Measurements from ENCODE around the gene FAM234B. TPM values are rescaled to one million over a fixed set of nuclear protein-coding genes. Genes with fewer than 3 reads are reported as not detected.

FAM234B gene
- total and polyA plus RNA-seq, 2 experiments from 2014 or later = 9.5 to 21.1 TPM

- no peak for TF ChIP-seq CTCF (conservative IDR thresholded peaks at IDR 0.05; ENCODE audit: low read depth in 2 of 2)
- TF ChIP-seq, protein P1, sequence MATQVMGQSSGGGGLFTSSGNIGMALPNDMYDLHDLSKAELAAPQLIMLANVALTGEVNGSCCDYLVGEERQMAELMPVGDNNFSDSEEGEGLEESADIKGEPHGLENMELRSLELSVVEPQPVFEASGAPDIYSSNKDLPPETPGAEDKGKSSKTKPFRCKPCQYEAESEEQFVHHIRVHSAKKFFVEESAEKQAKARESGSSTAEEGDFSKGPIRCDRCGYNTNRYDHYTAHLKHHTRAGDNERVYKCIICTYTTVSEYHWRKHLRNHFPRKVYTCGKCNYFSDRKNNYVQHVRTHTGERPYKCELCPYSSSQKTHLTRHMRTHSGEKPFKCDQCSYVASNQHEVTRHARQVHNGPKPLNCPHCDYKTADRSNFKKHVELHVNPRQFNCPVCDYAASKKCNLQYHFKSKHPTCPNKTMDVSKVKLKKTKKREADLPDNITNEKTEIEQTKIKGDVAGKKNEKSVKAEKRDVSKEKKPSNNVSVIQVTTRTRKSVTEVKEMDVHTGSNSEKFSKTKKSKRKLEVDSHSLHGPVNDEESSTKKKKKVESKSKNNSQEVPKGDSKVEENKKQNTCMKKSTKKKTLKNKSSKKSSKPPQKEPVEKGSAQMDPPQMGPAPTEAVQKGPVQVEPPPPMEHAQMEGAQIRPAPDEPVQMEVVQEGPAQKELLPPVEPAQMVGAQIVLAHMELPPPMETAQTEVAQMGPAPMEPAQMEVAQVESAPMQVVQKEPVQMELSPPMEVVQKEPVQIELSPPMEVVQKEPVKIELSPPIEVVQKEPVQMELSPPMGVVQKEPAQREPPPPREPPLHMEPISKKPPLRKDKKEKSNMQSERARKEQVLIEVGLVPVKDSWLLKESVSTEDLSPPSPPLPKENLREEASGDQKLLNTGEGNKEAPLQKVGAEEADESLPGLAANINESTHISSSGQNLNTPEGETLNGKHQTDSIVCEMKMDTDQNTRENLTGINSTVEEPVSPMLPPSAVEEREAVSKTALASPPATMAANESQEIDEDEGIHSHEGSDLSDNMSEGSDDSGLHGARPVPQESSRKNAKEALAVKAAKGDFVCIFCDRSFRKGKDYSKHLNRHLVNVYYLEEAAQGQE (IDR thresholded peaks at IDR 0.05; ENCODE audit: unreplicated experiment) = no peak
Observed at GRCh38 chr12:13042666-13043230, 1.4 kb upstream of the FAM234B start (continued).

DNA sequence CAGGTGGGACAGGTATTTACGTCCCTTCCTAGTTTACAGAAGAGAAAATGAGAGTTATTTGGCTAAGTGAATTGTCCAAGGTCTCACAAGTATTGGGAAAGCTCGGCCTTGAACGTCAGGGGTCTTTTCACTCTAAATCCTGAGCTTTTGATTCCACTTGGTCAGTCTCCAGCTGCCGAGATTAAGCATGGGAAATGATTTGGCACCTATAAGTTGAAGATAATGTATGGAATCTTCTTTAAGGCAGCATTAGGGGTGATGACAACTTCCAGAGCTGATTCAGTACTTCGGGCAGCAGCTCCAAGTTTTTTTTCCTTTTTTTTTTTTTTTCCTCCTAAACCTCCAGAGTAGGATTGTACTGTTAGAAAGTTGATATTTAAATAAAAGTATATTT is 722 bp downstream of the FAM234B start:
- H3K27ac ChIP-seq (ENCODE audit: low read depth) = no peak overlapping the region
- H3K9me2 ChIP-seq (ENCODE audit: insufficient read depth) = no peaks in the 10 kb centered on the region
- H2AFZ ChIP-seq = peak overlapping the region; percentile 99
- no peaks in the 10 kb centered on the region for H3K36me3 Mint-ChIP-seq (ENCODE audit: low read depth)
- peak overlapping the region; percentile 87 for H3K4me3 Mint-ChIP-seq
- H3K4me1 Mint-ChIP-seq = peaks cover 47% of the 10 kb centered on the region
- H3K79me2 ChIP-seq (replicated peaks; ENCODE audit: insufficient read depth) = peaks cover 35% of the 10 kb centered on the region
- no peaks in the 10 kb centered on the region for H3F3A ChIP-seq (replicated peaks; ENCODE audit: low read depth)
- H3K4me1 ChIP-seq (ENCODE audit: insufficient read depth) = peaks cover 13% of the 10 kb centered on the region
- peak overlapping the region; percentile 90 for H3K4me3 ChIP-seq
- DNase-seq (ENCODE audit: low spot score) = no peak
- no peaks in the 10 kb centered on the region for H4K20me1 ChIP-seq (replicated peaks; ENCODE audit: insufficient read depth)
- H3K36me3 ChIP-seq (ENCODE audit: insufficient read depth) = no peaks in the 10 kb centered on the region
- peaks cover 11% of the 10 kb centered on the region for H3K27me3 ChIP-seq (ENCODE audit: insufficient read depth)
- peaks cover 7% of the 10 kb centered on the region for H3K27me3 Mint-ChIP-seq (ENCODE audit: insufficient read depth, low read depth, poor library complexity)
- peak overlapping the region; percentile 90 for H3K4me2 ChIP-seq
- no peak overlapping the region for H3K27ac Mint-ChIP-seq
- ATAC-seq = no peak
- no peaks in the 10 kb centered on the region for H3K9me3 Mint-ChIP-seq
- TF ChIP-seq JUNB (IDR thresholded peaks at IDR 0.05; ENCODE audit: unreplicated experiment) (no peak), EZH2 (IDR thresholded peaks at IDR 0.05; ENCODE audit: low read depth, unreplicated experiment) (no peak), NANOG (IDR thresholded peaks at IDR 0.05; ENCODE audit: borderline replicate concordance) (no peak), CREB1 (CRISPR knock-in tag; IDR thresholded peaks at IDR 0.05; ENCODE audit: low read depth) (no peak), ZNF331 (CRISPR knock-in tag; IDR thresholded peaks at IDR 0.05; ENCODE audit: low read depth) (no peak), STAT1 (IDR thresholded peaks at IDR 0.05; ENCODE audit: unreplicated experiment) (no peak), POLR2AphosphoS5 (IDR thresholded peaks at IDR 0.05; ENCODE audit: low read depth) (no peak)
- TF ChIP-seq, protein P2, sequence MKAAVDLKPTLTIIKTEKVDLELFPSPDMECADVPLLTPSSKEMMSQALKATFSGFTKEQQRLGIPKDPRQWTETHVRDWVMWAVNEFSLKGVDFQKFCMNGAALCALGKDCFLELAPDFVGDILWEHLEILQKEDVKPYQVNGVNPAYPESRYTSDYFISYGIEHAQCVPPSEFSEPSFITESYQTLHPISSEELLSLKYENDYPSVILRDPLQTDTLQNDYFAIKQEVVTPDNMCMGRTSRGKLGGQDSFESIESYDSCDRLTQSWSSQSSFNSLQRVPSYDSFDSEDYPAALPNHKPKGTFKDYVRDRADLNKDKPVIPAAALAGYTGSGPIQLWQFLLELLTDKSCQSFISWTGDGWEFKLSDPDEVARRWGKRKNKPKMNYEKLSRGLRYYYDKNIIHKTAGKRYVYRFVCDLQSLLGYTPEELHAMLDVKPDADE (IDR thresholded peaks at IDR 0.05) = no peak
- TF ChIP-seq, protein P1 (IDR thresholded peaks at IDR 0.05; ENCODE audit: unreplicated experiment) = no peak

Measured in GM23338 (cell line).